Thoracic aorta (tissue), 2 donors: Measurements from ENCODE around the gene SLC7A6. TPM values are rescaled to one million over a fixed set of nuclear protein-coding genes. Genes with fewer than 3 reads are reported as not detected.
A peak's percentile ranks its signal among the peaks of the same experiment; 100 is the strongest.

ENCODE experiments used
- ATAC-seq: fragments of 150-250 bp; one replicate; pipeline ENCODE4 v1.8.0; 2017; ENCODE audit warnings: low read depth; ENCODE audit not compliant: insufficient number of reproducible peaks, low FRiP score
- DNase-seq: peaks from one replicate; pipeline ENCODE4 v3.0.0-alpha.2; 2020; ENCODE audit warnings: low spot score
- H3K27ac ChIP-seq, 2 donors: fragments of 200-600 bp; sonication (generic); 1 replicate in 1 of 2; 2 replicates in 1 of 2; pipeline ENCODE4 v1.5.1; 2016; ENCODE audit warnings: mild to moderate bottlenecking in 2 of 2, moderate library complexity in 2 of 2
- H3K27me3 ChIP-seq: fragments of 200-600 bp; sonication (generic); replicated peaks from 2 replicates; pipeline ENCODE4 v1.6.0; 2016; ENCODE audit warnings: mild to moderate bottlenecking; ENCODE audit not compliant: insufficient read depth
- H3K36me3 ChIP-seq: fragments of 200-600 bp; sonication (generic); one replicate; pipeline ENCODE4 v1.5.1; 2016
- H3K4me1 ChIP-seq, 2 donors: fragments of 200-600 bp; sonication (generic); 1 replicate in 1 of 2; 2 replicates in 1 of 2; pipeline versions ENCODE4 v1.5.1 to v1.6.0; 2016; ENCODE audit warnings: low read depth in 2 of 2, mild to moderate bottlenecking in 1 of 2; ENCODE audit not compliant: control insufficient read depth in 1 of 2
- H3K4me3 ChIP-seq: fragments of 200-600 bp; sonication (generic); 2 replicates; pipeline ENCODE4 v1.5.1; 2016; ENCODE audit warnings: mild to moderate bottlenecking
- H3K9me3 ChIP-seq: fragments of 200-600 bp; sonication (generic); 2 replicates; pipeline ENCODE4 v1.5.1; 2016
- CTCF ChIP-seq: fragments of 200-600 bp; sonication (generic); IDR thresholded peaks from one replicate; pipeline ENCODE4 v1.5.1; 2019; ENCODE audit warnings: antibody characterized with exemption
- total RNA-seq, 2 donors: library from RNA; depleted of rRNA; stranded (reverse); fragments of >200 nt; gene quantifications; one replicate each; pipeline versions ENCODE4 v1.1.0 to v1.2.3, GENCODE V29; 2016

SLC7A6 gene
- total RNA-seq, 2 donors from 2014 or later, result 92.1 to 125 TPM

- Histone ChIP-seq H3K4me1 (peaks cover 0 to 15% of the 10 kb centered on the region in 2 donors), H3K27me3 (no peaks in the 10 kb centered on the region), H3K27ac (no peak overlapping the region), H3K4me3 (no peak overlapping the region), H3K9me3 (no peaks in the 10 kb centered on the region), H3K36me3 (no peaks in the 10 kb centered on the region)
- DNase-seq (no peak), ATAC-seq (no peak)
- TF ChIP-seq CTCF, result no peak
Measured at GRCh38 chr16:68228652-68229051, 35.7 kb upstream of the SLC7A6 start.

GRCh38 chr16:68229431-68230175 lies 34.7 kb upstream of the SLC7A6 start:
- H3K9me3 ChIP-seq, result no peaks in the 10 kb centered on the region
- H3K4me3 ChIP-seq, result no peak overlapping the region
- H3K4me1 ChIP-seq, result peaks cover 0 to 15% of the 10 kb centered on the region in 2 donors
- peak; percentile 90 for TF ChIP-seq CTCF
- no peak overlapping the region for H3K27ac ChIP-seq
- DNase-seq, result no peak
- peak; percentile 57 for ATAC-seq
- no peaks in the 10 kb centered on the region for H3K27me3 ChIP-seq
- H3K36me3 ChIP-seq, result no peaks in the 10 kb centered on the region

- TF ChIP-seq CTCF, result no peak
- ATAC-seq (no peak), DNase-seq (no peak)
- Histone ChIP-seq H3K9me3 (no peaks in the 10 kb centered on the region), H3K4me1 (peaks cover 0 to 15% of the 10 kb centered on the region in 2 donors), H3K4me3 (no peak overlapping the region), H3K27me3 (no peaks in the 10 kb centered on the region), H3K27ac (no peak overlapping the region), H3K36me3 (no peaks in the 10 kb centered on the region)
Measured at GRCh38 chr16:68230176-68230571, 34.2 kb upstream of the SLC7A6 start.

GRCh38 chr16:68230956-68231355 lies 33.4 kb upstream of the SLC7A6 start:
- Histone ChIP-seq H3K27me3 (no peaks in the 10 kb centered on the region), H3K27ac (no peak overlapping the region), H3K4me3 (no peak overlapping the region), H3K9me3 (no peaks in the 10 kb centered on the region), H3K4me1 (peaks cover 0 to 21% of the 10 kb centered on the region in 2 donors), H3K36me3 (no peaks in the 10 kb centered on the region)
- no peak for ATAC-seq
- no peak for DNase-seq
- TF ChIP-seq CTCF, result no peak

GRCh38 chr16:68231384-68232136 lies 32.8 kb upstream of the SLC7A6 start:
- H3K27me3 ChIP-seq, result no peaks in the 10 kb centered on the region
- TF ChIP-seq CTCF, result no peak
- peaks cover 4 to 27% of the 10 kb centered on the region in 2 donors for H3K4me1 ChIP-seq
- H3K36me3 ChIP-seq, result no peaks in the 10 kb centered on the region
- ATAC-seq, result no peak
- H3K4me3 ChIP-seq, result no peak overlapping the region
- no peak for DNase-seq
- H3K9me3 ChIP-seq, result no peaks in the 10 kb centered on the region
- no peak overlapping the region for H3K27ac ChIP-seq
